Breast epithelium (tissue), 4 donors: ENCODE data around the gene ZNF215. TPM values are rescaled to one million over a fixed set of nuclear protein-coding genes. Genes with fewer than 3 reads are reported as not detected.

Experiments
- DNase-seq, 2 donors: peaks; one replicate each; pipeline ENCODE4 v3.0.0-alpha.2; 2019; ENCODE audit warnings: low spot score in 2 of 2
- H3K27ac ChIP-seq, 2 donors: fragments of 200-600 bp; sonication (generic) in 1 of 2; one replicate each; pipeline ENCODE4 v1.5.1; 2016 to 2019; ENCODE audit warnings: mild to moderate bottlenecking in 1 of 2
- H3K27me3 ChIP-seq, 2 donors: fragments of 200-600 bp; sonication (generic) in 1 of 2; one replicate each; pipeline versions ENCODE4 v1.5.1 to v1.6.0; 2017 to 2019; ENCODE audit warnings: control low read depth in 1 of 2, mild to moderate bottlenecking in 1 of 2
- H3K36me3 ChIP-seq: fragments of 200-600 bp; one replicate; pipeline ENCODE4 v1.5.1; 2019
- H3K4me1 ChIP-seq, 2 donors: fragments of 200-600 bp; sonication (generic); one replicate each; pipeline ENCODE4 v1.5.1; 2016 to 2019; ENCODE audit warnings: control low read depth in 1 of 2
- H3K4me3 ChIP-seq, 3 donors: fragments of 200-600 bp; sonication (generic); 1 replicate in 2 of 3; 2 replicates in 1 of 3; pipeline ENCODE4 v1.5.1; 2016 to 2019; ENCODE audit warnings: mild to moderate bottlenecking in 3 of 3, moderate library complexity in 2 of 3
- H3K9me3 ChIP-seq, 2 donors: fragments of 200-600 bp; sonication (generic) in 1 of 2; one replicate each; pipeline ENCODE4 v1.5.1; 2016 to 2019; ENCODE audit warnings: control low read depth in 1 of 2
- CTCF ChIP-seq, 3 donors: fragments of 450-650 bp; IDR thresholded peaks; one replicate each; pipeline ENCODE4 v1.5.1; 2016 to 2017; ENCODE audit warnings: antibody characterized with exemption in 3 of 3, mild to moderate bottlenecking in 3 of 3, moderate library complexity in 3 of 3
- POLR2A ChIP-seq: fragments of 450-650 bp; IDR thresholded peaks from one replicate; pipeline ENCODE4 v1.6.1; 2016; ENCODE audit warnings: antibody characterized with exemption, mild to moderate bottlenecking, moderate library complexity
- POLR2AphosphoS5 ChIP-seq, 3 donors: sonication (generic); formaldehyde crosslinking; IDR thresholded peaks; one replicate each; pipeline ENCODE4 v1.6.1; 2017; ENCODE audit warnings: antibody characterized with exemption in 3 of 3
- intact Hi-C: fragments of 100-400 bp; cut with DNase I; formaldehyde crosslinking; loops from one replicate; pipeline ENCODE4 v1.15.1; 2023; ENCODE audit warnings: low total_unique reads
- total RNA-seq, 3 donors: library from RNA; depleted of rRNA; stranded (reverse); fragments of >200 nt; gene quantifications; one replicate each; pipeline ENCODE4 v1.1.0, GENCODE V29; 2016

The ZNF215 gene
- total RNA-seq, 3 donors from 2014 or later, result 0.80 to 3.6 (median 2.3) TPM

GRCh38 chr11:6911378-6911777, 14.8 kb upstream of the ZNF215 start:
- TF ChIP-seq POLR2AphosphoS5 (IDR thresholded peaks at IDR 0.05) (no peak), CTCF (IDR thresholded peaks at IDR 0.05) (no peak), POLR2A (no peak)
- no peak for DNase-seq
- Histone ChIP-seq H3K4me3 (no peak overlapping the region), H3K27me3 (no peaks in the 10 kb centered on the region), H3K27ac (no peak overlapping the region), H3K36me3 (no peaks in the 10 kb centered on the region), H3K9me3 (no peaks in the 10 kb centered on the region), H3K4me1 (no peaks in the 10 kb centered on the region)
- intact Hi-C loops, result no loop called here

GRCh38 chr11:6911948-6912347, 14.3 kb upstream of the ZNF215 start:
- no peaks in the 10 kb centered on the region for H3K9me3 ChIP-seq
- no peak overlapping the region for H3K4me3 ChIP-seq
- H3K27me3 ChIP-seq, result no peaks in the 10 kb centered on the region
- H3K36me3 ChIP-seq, result no peaks in the 10 kb centered on the region
- DNase-seq, result no peak
- no peak for TF ChIP-seq CTCF (IDR thresholded peaks at IDR 0.05)
- TF ChIP-seq POLR2AphosphoS5 (IDR thresholded peaks at IDR 0.05), result no peak
- no peak for TF ChIP-seq POLR2A
- no peaks in the 10 kb centered on the region for H3K4me1 ChIP-seq
- intact Hi-C loops, result no loop called here
- H3K27ac ChIP-seq, result no peak overlapping the region

DNA sequence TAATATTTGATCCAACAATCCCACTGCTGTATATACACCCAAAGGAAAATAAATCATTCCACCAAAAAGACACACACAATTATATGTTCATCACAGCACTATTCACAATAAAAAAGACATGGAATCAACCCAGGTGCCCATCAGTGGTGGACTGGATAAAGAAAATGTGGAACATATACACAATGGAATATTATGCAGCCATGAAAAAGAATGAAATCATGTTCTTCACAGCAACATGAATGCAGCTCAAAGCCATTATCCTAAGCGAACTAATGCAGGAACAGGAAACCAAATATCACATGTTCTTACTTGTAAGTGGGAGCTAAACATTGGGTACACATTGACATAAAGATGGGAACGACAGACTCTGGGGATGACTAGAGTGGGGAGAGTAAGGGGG, 6.5 kb upstream of the ZNF215 start:
- TF ChIP-seq POLR2AphosphoS5 (IDR thresholded peaks at IDR 0.05) (no peak), POLR2A (no peak), CTCF (IDR thresholded peaks at IDR 0.05) (no peak)
- Histone ChIP-seq H3K9me3 (no peaks in the 10 kb centered on the region), H3K27ac (no peak overlapping the region), H3K27me3 (no peaks in the 10 kb centered on the region), H3K36me3 (no peaks in the 10 kb centered on the region), H3K4me3 (no peak overlapping the region), H3K4me1 (no peaks in the 10 kb centered on the region)
- intact Hi-C loops, result no loop called here
- DNase-seq, result no peak

DNA sequence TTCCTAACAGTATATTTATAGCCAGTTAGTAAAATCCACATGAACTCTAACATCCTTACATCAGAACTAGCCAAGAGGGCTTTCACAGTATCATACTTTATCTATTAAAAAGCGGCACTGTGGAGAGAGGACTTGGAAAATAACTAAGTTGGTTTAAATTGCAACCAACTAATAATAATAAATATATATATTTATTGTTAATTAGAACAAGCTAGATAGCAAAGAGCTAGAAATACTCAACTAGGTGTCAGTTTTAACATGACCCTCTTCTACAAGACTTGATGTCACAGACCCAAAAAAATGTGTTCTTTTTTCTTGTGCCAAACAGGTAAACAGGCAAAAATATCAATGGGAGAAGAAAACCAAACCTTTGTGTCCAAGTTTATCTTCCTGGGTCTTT, 5.5 kb upstream of the ZNF215 start, which contains the start of gene OR2D3:
Gene OR2D3, plus strand, starts transcription at position 301 of the 400 bp plus-strand sequence. Its CDS starts 0 bp downstream, at position 301.
- TF ChIP-seq CTCF (IDR thresholded peaks at IDR 0.05), result no peak
- no peak for TF ChIP-seq POLR2AphosphoS5 (IDR thresholded peaks at IDR 0.05)
- TF ChIP-seq POLR2A, result no peak
- no peak for DNase-seq
- intact Hi-C loops, result no loop called here

DNA sequence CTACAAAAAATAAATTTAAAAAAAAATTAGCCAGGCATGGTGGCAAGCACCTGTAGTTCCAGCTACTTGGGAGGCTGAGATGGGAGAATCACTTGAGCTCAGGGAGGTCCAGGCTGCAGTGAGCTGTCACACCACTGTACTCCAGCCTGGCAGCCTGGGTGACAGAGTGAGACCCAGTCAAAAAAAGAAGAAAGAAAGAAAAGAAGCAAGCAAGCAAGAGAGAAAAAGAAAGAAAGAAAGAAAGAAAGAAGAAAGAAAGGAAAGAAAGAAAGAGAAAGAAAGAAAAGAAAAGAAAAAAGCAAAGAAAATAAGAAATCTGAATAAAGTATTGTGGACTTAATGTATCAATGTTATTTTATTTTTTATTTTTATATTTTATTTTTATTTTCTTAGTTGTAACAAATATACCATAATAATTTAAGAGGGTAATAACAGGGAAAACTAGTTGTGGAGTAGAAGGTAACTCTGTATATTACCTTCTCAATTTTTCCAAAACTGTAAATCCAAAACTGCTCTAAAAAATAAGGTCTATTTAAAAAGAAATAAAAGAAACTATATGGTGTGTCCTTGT, 1.1 kb upstream of the ZNF215 start:
- Histone ChIP-seq H3K27me3 (no peaks in the 10 kb centered on the region), H3K4me1 (no peaks in the 10 kb centered on the region), H3K4me3 (no peak overlapping the region), H3K36me3 (no peaks in the 10 kb centered on the region), H3K27ac (no peak overlapping the region), H3K9me3 (no peaks in the 10 kb centered on the region)
- DNase-seq, result no peak
- intact Hi-C loops, result no loop called here
- TF ChIP-seq CTCF (IDR thresholded peaks at IDR 0.05) (no peak), POLR2AphosphoS5 (IDR thresholded peaks at IDR 0.05) (no peak), POLR2A (no peak)

More for the DNA sequence above, 5.5 kb upstream of the ZNF215 start, which contains the start of gene OR2D3:
- no peaks in the 10 kb centered on the region for H3K4me1 ChIP-seq
- H3K9me3 ChIP-seq, result no peaks in the 10 kb centered on the region
- H3K27me3 ChIP-seq, result no peaks in the 10 kb centered on the region
- H3K4me3 ChIP-seq, result no peak within 1 kb of the TSS
- no peaks in the 10 kb centered on the region for H3K36me3 ChIP-seq
- no peak within 1 kb of the TSS for H3K27ac ChIP-seq
